ENCODE measurements around the gene ABCB9.

ABCB9 gene

GRCh38 chr12:122994781-122995502 lies 28.7 kb upstream of the ABCB9 start:
- DNase-seq (ENCODE audit: low read depth): no peak

GRCh38 chr12:122994140-122994675 lies 27.9 kb upstream of the ABCB9 start:
- no peak for DNase-seq (ENCODE audit: low read depth)

GRCh38 chr12:122992386-122992785 lies 26.1 kb upstream of the ABCB9 start:
- DNase-seq (ENCODE audit: low read depth): no peak

- DNase-seq (ENCODE audit: low read depth): no peak
Observed at GRCh38 chr12:122991623-122992275, 25.5 kb upstream of the ABCB9 start.

GRCh38 chr12:122990961-122991622 lies 24.8 kb upstream of the ABCB9 start:
- DNase-seq (ENCODE audit: low read depth): no peak

GRCh38 chr12:122990561-122990960 lies 24.3 kb upstream of the ABCB9 start:
- DNase-seq (ENCODE audit: low read depth): no peak

GRCh38 chr12:122989874-122990419 lies 23.7 kb upstream of the ABCB9 start:
- no peak for DNase-seq (ENCODE audit: low read depth)

GRCh38 chr12:122989225-122989839 lies 23.1 kb upstream of the ABCB9 start:
- no peak for DNase-seq (ENCODE audit: low read depth)

- DNase-seq (ENCODE audit: low read depth): no peak
Observed at GRCh38 chr12:122988612-122989212, 22.4 kb upstream of the ABCB9 start.

GRCh38 chr12:122988036-122988435 lies 21.8 kb upstream of the ABCB9 start:
- DNase-seq (ENCODE audit: low read depth): no peak

GRCh38 chr12:122987086-122987951 lies 21.1 kb upstream of the ABCB9 start:
- no peak for DNase-seq (ENCODE audit: low read depth)

- DNase-seq (ENCODE audit: low read depth): no peak
Observed at GRCh38 chr12:122986258-122986871, 20.1 kb upstream of the ABCB9 start.

- no peak for DNase-seq (ENCODE audit: low read depth)
Observed at GRCh38 chr12:122985338-122986257, 19.3 kb upstream of the ABCB9 start.

GRCh38 chr12:122984612-122985337 lies 18.5 kb upstream of the ABCB9 start:
- DNase-seq (ENCODE audit: low read depth): no peak

GRCh38 chr12:122983789-122984515 lies 17.7 kb upstream of the ABCB9 start:
- DNase-seq (ENCODE audit: low read depth): no peak

GRCh38 chr12:122982963-122983788 lies 16.9 kb upstream of the ABCB9 start:
- no peak for DNase-seq (ENCODE audit: low read depth)

- no peak for DNase-seq (ENCODE audit: low read depth)
Observed at GRCh38 chr12:122982477-122982815, 16.2 kb upstream of the ABCB9 start.

All from stimulated activated CD8-positive, alpha-beta memory T cell treated with anti-CD3 and anti-CD28 coated beads, Interleukin-12 subunit alpha, Interleukin-12 subunit beta, amount 100 ng/mL, for 1 hour (primary cell).